H4 (cell line): ENCODE results near the gene GHRHR. TPM values are rescaled to one million over a fixed set of nuclear protein-coding genes. Genes with fewer than 3 reads are reported as not detected.
A peak's percentile ranks its signal among the peaks of the same experiment; 100 is the strongest.

Experiments
- DNase-seq: peaks from one replicate; pipeline ENCODE4 v3.0.0-alpha.2; 2015; ENCODE audit warnings: low spot score
- total RNA-seq: library from RNA; depleted of rRNA; stranded (reverse); fragments of >200 nt; shearing (Covaris generic); gene quantifications from 2 replicates; pipeline ENCODE4 v1.2.3, GENCODE V29; 2014

Gene GHRHR
- total RNA-seq, 1 experiment from 2014 or later = not detected

GRCh38 chr7:30928254-30928872 lies 35.4 kb upstream of the GHRHR start:
- no peak for DNase-seq

DNA sequence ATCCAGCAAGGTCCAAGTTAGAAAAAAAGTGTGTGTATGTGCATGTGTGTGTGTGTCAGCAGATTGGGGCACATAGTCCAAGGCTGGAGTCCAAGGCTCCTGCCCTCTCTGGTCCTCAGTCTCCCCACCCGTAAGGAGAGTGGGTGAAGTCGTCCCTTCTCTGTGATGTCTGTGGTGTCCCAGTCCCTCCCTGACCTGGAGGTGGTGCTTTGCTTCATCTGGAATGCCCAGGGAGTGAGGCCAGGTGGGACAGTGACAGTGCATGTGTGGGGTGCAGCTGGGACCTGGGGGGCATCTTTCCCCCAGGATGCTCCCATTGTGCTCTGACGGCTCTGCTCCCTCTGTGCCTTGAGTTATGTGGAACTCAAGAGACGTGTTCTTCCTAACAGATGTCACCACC lies 34.1 kb upstream of the GHRHR start:
- DNase-seq = no peak

DNA sequence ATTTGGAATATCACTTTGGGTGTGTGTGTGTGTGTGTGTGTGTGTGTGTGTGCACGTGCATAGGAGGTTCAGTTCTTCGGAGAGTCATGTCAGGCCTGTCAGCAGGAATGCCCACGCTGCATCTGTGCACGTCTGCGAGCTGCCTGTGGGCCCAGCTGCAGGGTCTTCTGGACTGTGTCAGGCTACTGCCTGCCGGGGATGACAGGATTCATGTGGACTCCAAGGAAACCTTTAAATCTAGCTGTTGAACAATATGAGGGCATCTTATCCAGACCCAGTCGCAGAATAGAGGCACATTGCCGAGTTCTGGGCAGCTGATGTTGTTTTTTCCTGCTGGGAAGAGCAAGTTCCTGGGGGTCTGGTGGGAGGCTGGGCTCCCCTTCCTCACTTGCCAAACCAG lies 33.1 kb upstream of the GHRHR start:
- no peak for DNase-seq

DNA sequence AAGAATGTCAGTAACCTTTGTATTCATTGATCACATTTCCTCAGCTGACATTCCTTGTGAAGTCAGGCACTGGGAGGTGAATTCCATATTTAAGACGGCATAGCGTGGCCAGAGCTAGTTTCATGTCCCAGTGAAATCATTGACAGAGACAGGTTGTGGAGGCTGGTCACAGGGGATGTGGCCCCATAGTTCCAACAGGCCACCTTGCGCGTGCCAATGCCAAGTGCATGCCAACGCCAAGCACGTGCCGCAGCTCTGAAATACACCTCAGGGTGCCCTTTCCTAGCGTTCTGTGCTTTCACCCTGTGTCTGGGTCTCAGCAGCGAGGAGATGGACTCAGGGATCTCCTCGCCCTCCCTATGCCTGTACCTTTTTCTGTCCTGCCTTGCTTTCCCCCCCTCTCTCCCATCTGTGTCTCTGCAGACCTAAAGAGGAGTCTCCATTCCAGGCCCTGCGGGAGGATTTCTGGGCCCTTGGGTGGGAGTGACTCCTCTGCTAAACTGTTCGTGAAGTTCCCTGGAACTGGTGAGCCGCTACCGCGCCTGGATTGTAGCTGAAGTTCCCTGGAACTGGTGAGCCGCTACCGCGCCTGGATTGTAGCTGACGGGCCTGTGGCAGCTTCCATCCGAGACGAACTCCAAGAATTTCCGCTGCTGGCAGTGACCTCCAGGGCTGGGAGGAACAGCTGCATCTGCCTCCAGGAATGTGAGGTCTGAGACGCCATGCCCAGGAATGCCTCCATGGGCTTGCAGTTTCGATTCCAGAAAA lies 32.4 kb upstream of the GHRHR start:
- DNase-seq = peak; percentile 17

DNA sequence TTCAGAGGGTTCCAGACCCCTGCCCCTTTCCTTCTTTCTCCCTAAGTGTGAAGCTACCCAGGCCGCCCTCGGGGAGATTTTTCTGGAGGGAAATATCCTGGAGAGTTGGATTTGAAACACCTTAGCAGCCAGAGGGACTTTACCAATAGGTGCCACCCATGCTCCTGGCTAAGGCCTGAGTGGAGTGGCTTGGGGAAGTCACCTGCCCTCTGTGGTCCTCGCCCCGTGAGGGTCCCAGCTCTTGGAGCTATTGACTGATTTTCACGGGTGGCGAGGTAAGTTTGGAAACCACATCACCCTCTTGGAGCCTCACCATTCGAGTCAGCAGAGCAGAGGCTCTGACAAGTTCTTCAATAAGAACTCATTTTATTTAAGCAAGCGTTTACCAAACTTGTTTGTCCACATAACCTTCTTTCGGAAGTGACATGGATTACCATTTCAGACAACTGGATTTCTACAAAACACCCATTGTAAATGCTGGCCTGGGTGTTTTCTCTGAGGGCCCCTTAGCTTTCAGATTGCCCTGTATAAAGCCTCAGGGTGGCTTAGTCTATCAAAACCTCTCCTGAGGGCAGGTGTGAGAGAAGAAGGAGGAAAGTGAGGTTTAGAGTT lies 31.7 kb upstream of the GHRHR start:
- DNase-seq = no peak

DNA sequence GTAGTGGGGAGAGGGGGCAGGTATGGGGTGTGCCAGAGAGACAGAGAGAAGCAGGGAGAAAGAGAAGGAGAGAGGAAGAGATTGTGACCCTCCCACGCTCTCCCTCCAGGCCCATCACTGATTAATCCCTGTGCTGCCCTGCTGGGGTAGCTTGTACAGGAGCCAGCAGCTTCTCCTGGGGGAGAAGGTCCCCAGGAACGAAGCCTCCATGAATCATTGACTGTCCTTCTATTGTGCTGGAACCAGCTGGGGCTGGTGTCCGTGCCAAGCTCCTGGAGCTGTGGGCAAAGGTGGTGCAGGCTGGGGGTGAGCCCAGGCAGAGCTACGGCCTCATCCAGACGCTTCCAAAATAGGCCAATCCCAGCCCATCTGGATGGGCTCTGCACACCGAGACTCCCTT lies 31.2 kb upstream of the GHRHR start:
- DNase-seq = peak; percentile 9

GRCh38 chr7:30933124-30933974 lies 30.4 kb upstream of the GHRHR start:
- no peak for DNase-seq

DNA sequence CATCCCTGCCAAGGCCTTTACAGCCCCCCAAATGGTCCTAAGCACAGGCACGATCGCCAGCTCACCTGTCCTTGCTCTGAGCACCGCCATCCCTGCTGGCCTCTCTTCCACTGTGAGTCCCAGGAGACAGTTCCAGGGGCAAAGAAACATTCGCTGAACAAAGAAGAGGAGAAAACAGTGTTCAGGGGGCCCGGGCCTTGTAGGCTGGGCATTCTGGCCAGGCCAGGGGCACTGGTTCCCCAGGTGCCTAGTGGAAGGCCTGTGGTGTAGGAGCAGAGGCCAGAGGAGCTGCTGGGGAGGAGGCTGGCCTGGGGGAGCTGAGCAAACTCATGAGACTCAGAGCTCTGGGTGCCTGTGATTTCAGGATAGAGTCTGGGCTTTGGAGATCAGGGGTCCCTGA lies 29.5 kb upstream of the GHRHR start:
- no peak for DNase-seq

DNA sequence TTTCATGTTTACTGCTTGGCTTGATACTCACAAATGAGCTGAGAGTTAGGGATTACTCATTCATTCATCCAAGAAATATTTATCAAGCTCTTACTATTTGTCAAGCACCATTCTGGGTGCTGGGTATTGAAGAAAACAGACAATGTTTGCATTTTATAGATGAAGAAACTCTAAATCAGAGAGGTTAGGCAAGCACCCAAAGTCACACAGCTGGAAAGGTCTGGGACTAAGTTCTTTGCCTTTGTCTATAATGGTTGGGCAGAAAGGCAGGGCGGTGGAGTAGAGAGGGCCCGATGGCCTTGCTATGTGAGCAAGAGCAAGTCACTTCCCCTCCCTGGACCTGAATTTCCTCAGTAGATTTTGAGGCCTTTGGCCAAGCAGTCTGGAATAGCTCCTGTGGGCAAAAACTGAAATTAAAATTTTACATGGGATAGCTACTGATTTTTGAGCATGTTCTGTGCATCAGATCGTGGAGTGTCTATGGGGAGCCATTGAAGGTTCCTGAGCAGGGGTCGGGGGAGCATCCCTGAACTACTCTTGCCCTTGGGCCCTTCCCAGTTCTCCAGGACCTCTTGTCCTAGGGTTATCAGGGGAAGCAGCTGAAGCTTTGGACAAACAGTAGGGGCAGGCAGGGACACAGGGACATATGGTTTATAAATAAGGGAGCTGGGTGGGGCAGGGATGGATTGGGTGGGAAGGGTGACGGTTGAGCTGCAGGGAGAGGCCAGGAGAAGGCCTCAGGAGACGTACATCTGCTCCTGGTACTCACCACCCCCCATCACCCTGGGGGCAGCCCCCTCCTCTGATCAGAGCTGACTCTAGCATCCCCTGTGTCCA lies 28.8 kb upstream of the GHRHR start:
- DNase-seq = no peak

DNA sequence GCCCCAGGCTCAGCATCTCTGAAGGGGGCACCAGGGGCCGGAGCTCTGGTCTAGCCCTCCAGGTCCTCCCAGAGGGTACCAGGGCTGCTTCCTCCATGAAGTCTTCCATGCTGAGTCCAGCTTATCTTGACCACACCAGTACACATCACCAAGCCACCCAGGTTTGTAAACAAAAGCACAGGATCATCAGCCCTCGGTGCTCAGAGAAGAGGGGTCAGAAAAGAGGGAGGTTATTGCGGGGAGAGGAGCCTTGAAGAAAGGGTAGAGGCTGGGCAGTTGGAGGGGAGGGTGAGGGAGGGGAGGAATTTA lies 28.2 kb upstream of the GHRHR start:
- no peak for DNase-seq

DNA sequence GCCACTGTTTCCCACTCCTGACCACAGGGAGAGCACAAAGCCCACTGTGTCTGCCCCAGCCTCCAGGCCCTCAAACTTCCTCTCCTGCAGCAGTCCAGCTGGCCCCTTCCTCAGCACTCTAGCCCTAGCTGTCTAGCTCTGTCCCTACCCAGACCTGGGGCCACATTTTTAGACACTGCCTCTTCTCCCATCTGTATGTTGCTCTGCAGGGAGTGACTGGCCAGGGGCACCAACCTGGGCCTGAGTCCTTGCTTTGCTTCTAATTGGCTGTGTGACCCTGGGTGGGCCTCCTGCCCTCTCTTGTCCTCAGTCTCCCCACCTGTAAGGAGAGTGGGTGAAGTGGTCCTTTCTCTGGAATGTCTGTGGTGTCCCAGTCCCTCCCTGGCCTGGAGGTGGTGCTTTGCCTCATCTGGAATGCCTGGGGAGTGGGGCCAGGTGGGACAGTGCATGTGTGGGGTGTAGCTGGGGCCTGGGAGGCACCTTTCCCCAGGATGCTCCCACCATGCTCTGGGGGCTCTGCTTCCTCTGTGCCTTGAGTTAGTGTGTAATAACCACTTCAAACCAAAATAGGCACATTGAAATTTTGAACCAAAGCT lies 27.0 kb upstream of the GHRHR start:
- no peak for DNase-seq

DNA sequence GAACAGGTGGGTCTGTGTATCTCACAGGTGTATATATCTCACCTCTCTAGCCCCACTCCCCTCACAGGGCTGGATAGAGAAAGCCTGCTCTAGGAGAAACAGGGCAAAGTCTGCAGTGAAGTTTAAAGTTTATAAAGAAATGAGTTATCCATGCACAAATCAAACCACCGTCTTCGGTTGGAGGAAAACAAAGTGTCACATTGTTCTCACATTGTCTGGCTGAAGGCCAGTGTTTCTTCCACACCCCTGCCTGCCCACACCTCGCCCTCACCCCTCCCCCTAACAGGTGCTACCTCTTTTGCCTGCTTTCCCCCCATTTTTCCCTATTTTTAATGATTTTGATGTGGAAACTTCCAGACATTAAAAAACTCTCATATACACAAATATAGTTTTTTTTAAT lies 26.3 kb upstream of the GHRHR start:
- no peak for DNase-seq

DNA sequence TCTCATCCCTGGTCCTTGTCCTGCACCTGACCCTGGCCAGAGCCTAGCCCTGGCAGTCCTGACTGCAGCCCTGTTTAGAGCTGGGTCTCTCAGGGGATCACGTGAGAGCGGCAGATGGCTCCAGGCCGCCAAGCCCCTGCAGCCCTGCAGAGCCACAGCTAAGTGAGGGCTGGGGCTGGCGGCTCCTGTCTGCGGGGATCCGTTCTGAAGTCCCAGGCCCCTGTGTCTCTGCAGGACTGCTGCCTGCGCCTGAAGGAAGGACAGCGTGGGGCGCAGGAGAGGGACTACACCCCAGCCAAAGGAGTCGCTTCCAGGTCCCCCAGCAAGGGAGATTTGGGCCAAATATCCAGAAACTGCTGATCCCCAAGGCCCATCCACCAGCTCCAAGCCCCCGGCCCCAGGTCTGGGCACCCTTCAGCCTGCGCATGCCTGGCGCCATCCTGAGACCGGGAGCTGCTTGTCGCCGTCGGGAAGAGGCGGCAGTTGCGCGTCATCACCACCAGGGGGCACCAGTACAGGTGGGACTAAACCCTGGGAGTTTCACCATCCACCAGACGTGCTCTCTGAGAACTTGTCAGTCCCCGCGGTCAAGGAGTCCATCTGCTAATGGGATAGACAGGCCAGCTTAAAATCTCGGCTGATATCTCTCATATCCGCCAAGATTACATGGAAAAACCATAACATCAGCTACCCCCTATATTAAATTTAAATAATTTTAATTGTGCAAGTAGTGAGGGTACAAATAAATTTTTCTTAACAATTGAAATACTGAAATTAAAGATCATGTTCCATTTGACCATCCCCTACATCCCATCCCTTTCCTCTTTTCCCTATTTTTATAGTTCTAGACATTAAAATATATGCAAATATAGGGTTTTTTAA lies 25.1 kb upstream of the GHRHR start:
- DNase-seq = peak; percentile 90

GRCh38 chr7:30941582-30942323 lies 22.0 kb upstream of the GHRHR start:
- no peak for DNase-seq

- DNase-seq = no peak
Observed at GRCh38 chr7:30950197-30950596, 13.6 kb upstream of the GHRHR start.

DNA sequence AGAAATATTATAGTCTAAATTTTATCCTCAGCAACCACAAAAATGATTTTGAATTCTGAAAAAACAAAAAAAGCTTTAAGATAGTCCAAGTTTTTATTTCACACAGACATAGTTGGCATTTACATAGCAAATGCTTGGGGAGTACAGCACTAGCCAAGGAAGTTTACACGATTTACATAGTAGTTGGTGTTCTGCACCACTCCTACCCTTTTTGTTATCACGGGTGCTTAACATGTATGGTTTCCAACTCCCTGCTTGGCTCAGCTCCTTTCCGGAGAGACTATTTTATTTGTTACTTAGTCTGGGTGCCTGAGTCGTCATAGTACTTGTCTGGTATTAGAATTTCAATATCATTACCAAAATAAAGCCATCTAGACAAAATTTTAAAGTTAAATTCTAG lies 8.8 kb upstream of the GHRHR start:
- DNase-seq = no peak

DNA sequence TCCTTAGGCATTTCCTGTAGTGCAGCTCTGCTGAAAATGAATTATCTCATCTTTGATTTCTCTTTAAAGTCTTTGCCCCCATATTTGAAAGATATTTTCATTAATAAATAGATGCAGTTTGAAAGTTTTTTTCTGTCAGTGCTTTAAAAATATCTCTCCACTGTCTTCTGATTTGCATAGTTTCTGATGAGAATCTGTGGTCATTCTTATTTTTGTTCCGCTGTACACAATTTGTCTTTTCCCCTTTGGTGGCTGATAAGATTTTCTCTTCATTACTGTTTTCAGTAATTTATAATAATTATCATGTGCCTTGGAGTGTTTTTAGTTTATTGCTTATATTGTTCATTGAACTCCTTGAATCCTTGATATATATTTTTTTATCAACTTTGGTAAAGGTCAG lies 7.0 kb upstream of the GHRHR start:
- DNase-seq = no peak

DNA sequence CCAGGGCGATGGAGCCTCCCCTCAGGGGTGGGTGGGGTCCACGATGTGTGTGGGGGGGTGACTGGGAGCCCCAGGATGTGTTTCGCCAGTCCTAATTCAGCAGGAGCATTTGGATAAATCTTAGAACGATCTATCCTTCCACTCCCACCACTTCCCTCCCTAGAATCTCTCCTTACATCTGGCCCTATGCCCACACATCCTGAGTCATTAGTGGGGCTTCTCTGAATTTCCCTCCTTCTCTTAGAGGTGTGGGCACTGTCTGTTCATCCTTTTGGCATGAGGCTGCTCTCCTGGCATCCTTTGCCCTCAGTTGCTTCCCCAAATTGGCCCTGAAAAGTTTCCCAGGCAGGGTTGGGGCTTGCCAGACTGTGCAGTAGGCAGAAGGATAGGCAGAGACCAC lies 1.6 kb downstream of the GHRHR start:
- peak; percentile 9 for DNase-seq

DNA sequence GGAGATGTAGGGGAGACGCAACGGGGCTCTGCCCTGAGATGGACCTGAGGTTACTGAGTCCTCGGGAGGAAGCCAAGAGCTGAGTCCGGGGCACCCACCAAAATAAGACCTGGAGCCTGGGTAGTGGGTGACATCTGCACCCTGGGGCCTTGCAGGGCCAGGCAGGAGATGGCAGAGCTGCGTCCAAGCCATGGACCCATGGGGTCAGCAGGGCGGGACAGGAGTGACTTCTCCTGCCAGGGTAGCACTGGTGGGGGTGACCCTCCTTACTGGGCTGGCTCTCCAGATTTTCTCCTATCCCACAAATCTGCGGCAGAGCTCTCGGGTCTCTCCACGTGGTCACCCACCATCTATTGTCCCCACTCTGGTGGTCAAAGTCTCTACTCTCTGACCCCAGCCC lies 2.1 kb downstream of the GHRHR start:
- DNase-seq = peak; percentile 4
